HG02885 (cell line): ENCODE measurements around the gene FAIM.
"Not testable (repeated sequence)": the region's sequence is repeated elsewhere in the genome, so short reads cannot be mapped to it uniquely, and the experiment has no call there.

Experiments used
- ATAC-seq: cut with Tn5 transposase; IDR thresholded peaks from one replicate; pipeline ENCODE4 v1.9.1; 2021; ENCODE audit warnings: mild to moderate bottlenecking; ENCODE audit not compliant: unreplicated experiment, poor library complexity

The FAIM gene, protein sequence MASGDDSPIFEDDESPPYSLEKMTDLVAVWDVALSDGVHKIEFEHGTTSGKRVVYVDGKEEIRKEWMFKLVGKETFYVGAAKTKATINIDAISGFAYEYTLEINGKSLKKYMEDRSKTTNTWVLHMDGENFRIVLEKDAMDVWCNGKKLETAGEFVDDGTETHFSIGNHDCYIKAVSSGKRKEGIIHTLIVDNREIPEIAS

GRCh38 chr3:138608322-138609135, at the start of gene FAIM:
Gene FAIM, plus strand, starts transcription at chr3:138608771. Its CDS starts 10,956 bp downstream, at chr3:138619727.
- ATAC-seq = peak; percentile 74

DNA sequence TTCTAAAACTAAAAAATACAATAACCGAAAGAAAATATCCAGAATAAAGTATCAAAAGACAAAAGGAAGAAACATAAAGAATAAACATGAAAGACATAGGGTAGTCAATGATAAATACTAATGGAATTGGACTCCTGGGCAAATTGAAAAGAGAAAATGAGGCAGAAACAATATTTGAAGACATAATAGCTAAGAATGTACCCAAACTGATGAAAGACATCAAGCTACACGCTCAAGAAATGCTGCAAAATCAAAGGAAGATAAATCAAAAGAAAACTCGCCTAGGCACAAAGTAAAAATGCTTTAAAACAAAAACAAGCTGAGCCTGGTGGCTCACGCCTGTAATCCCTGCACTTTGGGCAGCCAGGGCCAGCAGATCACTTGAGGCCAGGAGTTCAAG, 49.4 kb upstream of the FAIM start:
- no peak for ATAC-seq

GRCh38 chr3:138560501-138560900, 48.1 kb upstream of the FAIM start:
- ATAC-seq = no peak

- not testable (repeated sequence) for ATAC-seq
Observed at GRCh38 chr3:138562902-138563301, 45.7 kb upstream of the FAIM start.

GRCh38 chr3:138566293-138566692, 42.3 kb upstream of the FAIM start:
- ATAC-seq = not testable (repeated sequence)

- no peak for ATAC-seq
Observed at GRCh38 chr3:138567403-138567802, 41.2 kb upstream of the FAIM start.

DNA sequence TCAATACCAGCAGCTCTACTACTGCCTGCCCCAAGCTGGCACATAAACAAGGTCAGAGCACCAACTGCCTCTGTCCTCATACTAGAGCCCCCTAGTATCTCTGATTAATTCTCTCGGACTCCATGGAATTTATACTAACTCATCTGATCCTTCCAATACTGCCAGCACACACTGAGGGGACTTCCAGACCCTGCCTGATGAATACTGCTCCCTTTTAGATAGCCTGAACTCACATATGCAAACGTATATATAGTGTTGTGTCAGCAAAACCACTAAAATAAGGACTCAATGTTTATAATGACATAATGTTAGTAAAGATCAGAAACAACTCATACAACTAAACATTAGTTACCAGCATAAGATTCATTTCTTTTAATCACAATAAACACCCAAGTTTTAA, 39.5 kb upstream of the FAIM start:
- ATAC-seq = no peak

DNA sequence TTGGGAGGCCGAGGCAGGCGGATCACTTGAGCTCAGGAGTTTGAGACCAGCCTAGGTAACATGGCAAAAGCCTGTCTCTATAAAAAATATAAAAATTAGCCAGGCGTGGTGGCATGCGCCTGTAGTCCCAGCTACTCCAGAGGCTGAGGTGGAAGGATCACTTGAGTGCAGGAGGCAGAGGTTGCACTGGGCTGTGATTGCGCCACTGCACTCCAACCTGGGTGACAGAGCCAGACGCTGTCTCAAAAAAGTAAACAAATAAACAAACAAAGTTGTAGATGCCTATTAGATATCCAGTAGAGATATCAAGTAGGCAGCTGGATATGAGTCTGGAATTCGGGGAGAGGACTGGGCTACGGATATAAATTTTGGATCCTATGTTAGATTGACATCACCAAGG, 38.9 kb upstream of the FAIM start:
- ATAC-seq = not testable (repeated sequence)

DNA sequence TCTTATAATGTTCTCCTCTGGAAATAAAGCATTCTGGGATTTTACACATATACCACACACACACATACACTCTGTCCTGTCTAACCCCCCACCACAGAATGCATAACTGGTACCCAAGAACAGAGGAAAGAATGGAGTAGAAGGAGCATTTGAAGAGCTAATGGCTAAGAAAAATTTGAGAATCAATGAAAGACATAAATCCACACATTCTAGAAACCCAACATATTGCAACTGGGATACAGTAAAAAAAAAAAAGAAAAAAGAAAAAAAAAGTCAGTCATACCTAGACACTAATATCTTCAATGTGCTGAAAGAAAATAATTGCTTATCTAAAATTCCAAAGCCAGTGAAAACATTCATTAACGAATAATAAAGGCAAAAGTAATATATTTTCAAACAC, 35.4 kb upstream of the FAIM start:
- no peak for ATAC-seq

DNA sequence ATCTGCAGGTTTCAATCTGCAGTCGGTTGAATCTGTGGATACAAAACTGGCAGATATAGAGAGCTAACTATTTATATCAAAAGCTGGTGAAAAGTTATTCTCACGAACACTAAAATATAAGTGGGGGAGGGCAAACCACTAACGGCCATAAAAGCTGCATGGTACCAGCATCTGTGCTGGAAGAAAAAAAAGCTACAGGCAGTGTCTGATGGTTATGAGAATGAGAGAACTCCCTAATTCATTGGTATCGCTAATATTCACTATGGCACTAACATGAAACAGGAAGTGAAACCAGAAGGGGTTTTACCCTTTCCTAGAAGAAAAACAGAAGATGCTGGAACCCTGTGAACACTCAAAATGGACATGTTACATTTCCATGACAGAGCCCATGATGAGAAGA, 30.4 kb upstream of the FAIM start:
- peak; percentile 64 for ATAC-seq

- ATAC-seq = no peak
Observed at GRCh38 chr3:138578961-138579574, 29.5 kb upstream of the FAIM start.

DNA sequence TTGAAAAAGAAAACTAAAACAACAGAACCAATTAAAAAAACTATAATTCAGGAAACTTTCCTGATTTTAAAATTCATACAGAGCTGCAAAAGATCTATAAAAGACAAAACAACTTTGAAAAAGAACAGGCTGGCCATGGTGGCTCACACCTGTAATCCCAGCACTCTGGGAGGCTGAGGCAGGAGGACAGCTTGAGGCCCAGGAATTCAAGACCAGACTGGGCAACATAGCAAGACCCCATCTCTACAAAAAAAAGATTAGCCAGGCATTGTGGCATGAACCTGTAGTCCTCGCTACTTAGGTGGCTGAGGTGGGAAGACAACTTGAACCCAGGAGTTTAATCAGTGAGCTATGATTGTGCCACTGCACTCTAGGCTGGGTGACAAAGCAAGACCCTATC, 21.2 kb upstream of the FAIM start:
- ATAC-seq = no peak

- ATAC-seq = no peak
Observed at GRCh38 chr3:138588445-138588844, 20.1 kb upstream of the FAIM start.

- no peak for ATAC-seq
Observed at GRCh38 chr3:138591392-138591791, 17.2 kb upstream of the FAIM start.

GRCh38 chr3:138593488-138594149, 15.0 kb upstream of the FAIM start:
- ATAC-seq = no peak

GRCh38 chr3:138594150-138594934, 14.2 kb upstream of the FAIM start, which contains the start of gene CEP70:
Gene CEP70, minus strand, starts transcription at chr3:138594260. Its CDS starts 21,333 bp downstream, at chr3:138572927.
- peak; percentile 87 for ATAC-seq

DNA sequence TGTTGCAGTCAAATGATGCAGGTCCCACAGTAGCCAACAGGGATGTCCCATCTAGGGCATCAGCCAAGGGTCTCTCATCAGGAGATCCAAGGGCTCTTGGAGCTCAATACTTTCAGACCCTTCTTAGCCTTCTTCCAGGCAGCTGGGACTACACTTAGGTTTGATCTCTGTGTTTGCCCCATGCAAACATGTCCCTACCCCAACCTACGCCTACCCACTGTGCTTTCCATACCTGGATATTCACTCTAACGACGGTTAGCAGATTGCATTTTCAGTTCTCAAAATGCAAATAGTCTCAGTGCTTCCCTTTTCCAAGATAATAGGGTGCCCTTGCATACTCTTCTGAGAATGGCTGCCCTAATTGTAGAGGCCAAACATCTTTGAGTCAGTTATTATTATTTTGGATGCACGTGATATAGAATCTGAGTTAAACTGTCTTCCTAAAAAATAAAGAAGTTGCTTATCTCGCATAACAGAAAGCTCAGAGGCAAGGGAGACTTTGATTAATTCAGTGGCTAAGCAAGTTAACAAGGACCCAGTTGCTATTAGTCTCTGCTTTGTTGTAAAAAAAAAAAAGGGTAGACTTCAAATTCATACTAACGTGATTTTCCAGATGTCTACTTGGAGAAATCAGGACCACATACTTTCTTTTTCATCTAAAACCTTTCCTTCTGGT, 13.5 kb upstream of the FAIM start:
- no peak for ATAC-seq

DNA sequence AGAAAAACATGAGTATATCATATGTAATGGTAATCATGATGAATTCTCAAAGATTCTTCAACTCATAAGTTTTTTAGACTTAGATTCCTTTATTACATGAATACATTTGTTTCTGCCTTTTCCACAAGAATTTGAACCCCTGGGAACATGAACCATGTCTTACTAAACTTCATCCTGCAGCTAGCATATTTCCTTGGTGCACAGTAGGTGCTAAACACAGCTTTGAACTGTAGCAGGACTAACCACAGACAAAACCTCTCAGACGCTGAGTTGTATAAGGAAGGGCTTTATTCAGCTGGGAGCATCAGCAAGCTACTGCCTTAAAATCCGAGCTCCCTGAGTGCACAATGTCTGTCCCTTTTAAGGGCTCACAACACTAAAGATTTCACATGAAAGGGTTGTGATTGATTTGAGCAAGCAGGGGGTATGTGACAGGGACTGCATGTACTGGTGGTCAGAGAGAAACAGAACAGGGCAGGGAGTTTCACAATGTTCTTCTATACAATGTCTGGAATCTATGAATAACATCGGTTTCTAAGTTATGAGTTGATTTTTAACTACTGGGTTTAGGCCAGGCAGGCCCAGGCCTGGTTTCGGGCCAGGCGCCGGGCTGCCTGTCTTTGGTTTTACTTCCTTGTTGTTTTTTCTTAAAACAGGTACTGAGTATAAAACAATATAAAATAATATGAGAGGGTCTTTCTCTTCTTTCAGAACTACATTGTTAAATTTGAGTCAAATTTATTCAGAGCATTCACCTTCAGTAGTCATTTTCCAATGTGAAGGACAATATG, 11.2 kb upstream of the FAIM start:
- ATAC-seq = not testable (repeated sequence)

DNA sequence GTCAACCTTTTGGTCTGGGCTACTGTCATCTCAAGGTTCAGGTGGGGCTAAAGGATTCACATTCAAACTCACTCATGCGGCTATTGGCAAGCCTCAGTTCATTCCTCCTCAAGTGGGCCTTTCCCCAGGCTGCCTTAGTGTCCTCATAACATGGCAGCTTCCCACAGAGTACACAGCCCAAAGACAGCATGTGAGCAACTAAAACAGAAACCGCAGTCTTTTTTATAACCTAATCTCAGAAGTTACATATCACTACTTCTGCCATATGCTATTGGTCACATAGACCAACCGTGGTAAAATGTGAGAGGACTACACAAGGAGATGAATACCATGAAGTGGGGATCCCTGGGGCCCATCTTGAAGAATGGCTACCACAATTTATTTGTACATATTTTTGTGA, 10.0 kb upstream of the FAIM start:
- no peak for ATAC-seq
